Fibroblast of skin of abdomen (primary cell): ENCODE measurements around the gene NOTCH1.

Experiments
- DNase-seq: peaks from one replicate; pipeline ENCODE4 v3.0.0-alpha.2; 2013

NOTCH1 gene

GRCh38 chr9:136482793-136483588 is 62.9 kb downstream of the NOTCH1 start, which contains the start of gene SEC16A:
TSS of gene SEC16A (minus strand) at chr9:136483040. CDS start at chr9:136477615, 5,425 bp downstream.
- DNase-seq: peak; percentile 98

- DNase-seq: peak; percentile 20
Observed at GRCh38 chr9:136482046-136482792, 63.6 kb downstream of the NOTCH1 start.

GRCh38 chr9:136481558-136481957 is 64.3 kb downstream of the NOTCH1 start:
- DNase-seq: no peak

- DNase-seq: no peak
Observed at GRCh38 chr9:136476369-136477150, 69.3 kb downstream of the NOTCH1 start.

- DNase-seq: no peak
Observed at GRCh38 chr9:136474974-136475865, 70.6 kb downstream of the NOTCH1 start.

- DNase-seq: no peak
Observed at GRCh38 chr9:136474021-136474640, 71.7 kb downstream of the NOTCH1 start.

- DNase-seq: no peak
Observed at GRCh38 chr9:136473354-136473721, 72.5 kb downstream of the NOTCH1 start.

- DNase-seq: no peak
Observed at GRCh38 chr9:136472640-136473353, 73.1 kb downstream of the NOTCH1 start.

GRCh38 chr9:136471802-136472487 is 73.9 kb downstream of the NOTCH1 start:
- DNase-seq: no peak

GRCh38 chr9:136470792-136471469 is 74.9 kb downstream of the NOTCH1 start:
- no peak for DNase-seq

GRCh38 chr9:136470356-136470755 is 75.5 kb downstream of the NOTCH1 start:
- no peak for DNase-seq

GRCh38 chr9:136467766-136468165 is 78.1 kb downstream of the NOTCH1 start:
- no peak for DNase-seq

GRCh38 chr9:136466155-136466541 is 79.7 kb downstream of the NOTCH1 start:
- DNase-seq: no peak

- DNase-seq: no peak
Observed at GRCh38 chr9:136465500-136466154, 80.2 kb downstream of the NOTCH1 start.

- no peak for DNase-seq
Observed at GRCh38 chr9:136464241-136464640, 81.6 kb downstream of the NOTCH1 start.

GRCh38 chr9:136463578-136463977 is 82.3 kb downstream of the NOTCH1 start:
- DNase-seq: no peak

- DNase-seq: no peak
Observed at GRCh38 chr9:136462664-136463063, 83.2 kb downstream of the NOTCH1 start.

GRCh38 chr9:136460772-136461325 is 85.0 kb downstream of the NOTCH1 start:
- no peak for DNase-seq

GRCh38 chr9:136459425-136459824 is 86.4 kb downstream of the NOTCH1 start:
- DNase-seq: no peak
